CD4-positive, alpha-beta T cell treated with Interleukin-6 at 100 ng/mL for 8 hours (primary cell): ENCODE results near the gene FRMPD1.
A peak's percentile ranks its signal among the peaks of the same experiment; 100 is the strongest.
"Not testable (repeated sequence)": the region's sequence is repeated elsewhere in the genome, so short reads cannot be mapped to it uniquely, and the experiment has no call there.

Experiments used
- DNase-seq: peaks from one replicate; pipeline ENCODE4 v3.0.0-alpha.2; 2020; ENCODE audit warnings: mixed read lengths, low spot score

FRMPD1 gene

GRCh38 chr9:37732952-37733351 is 82.2 kb downstream of the FRMPD1 start:
- no peak for DNase-seq

- DNase-seq: no peak
These were observed 88.5 kb downstream of the FRMPD1 start for GRCh38 chr9:37739222-37739621.

- no peak for DNase-seq
These were observed 89.4 kb downstream of the FRMPD1 start for GRCh38 chr9:37740128-37740527.

GRCh38 chr9:37740631-37741328 is 90.0 kb downstream of the FRMPD1 start:
- no peak for DNase-seq

GRCh38 chr9:37745970-37746369 is 95.2 kb downstream of the FRMPD1 start:
- DNase-seq: no peak

GRCh38 chr9:37746448-37747270 is 95.9 kb downstream of the FRMPD1 start:
- DNase-seq: no peak

- DNase-seq: peak; percentile 56
These were observed 96.6 kb downstream of the FRMPD1 start for GRCh38 chr9:37747271-37747753.

GRCh38 chr9:37749129-37749528 is 98.4 kb downstream of the FRMPD1 start:
- DNase-seq: no peak

GRCh38 chr9:37751186-37751585 is 100.4 kb downstream of the FRMPD1 start:
- DNase-seq: no peak

- DNase-seq: not testable (repeated sequence)
These were observed 101.0 kb downstream of the FRMPD1 start for GRCh38 chr9:37751704-37752103.

- not testable (repeated sequence) for DNase-seq
These were observed 101.4 kb downstream of the FRMPD1 start for GRCh38 chr9:37752112-37752511.

GRCh38 chr9:37752642-37753488 is 102.1 kb downstream of the FRMPD1 start:
- no peak for DNase-seq

GRCh38 chr9:37753489-37754190 is 102.9 kb downstream of the FRMPD1 start, which contains the start of gene TRMT10B:
Gene TRMT10B, plus strand, starts transcription at chr9:37753805. Its CDS starts 8,127 bp downstream, at chr9:37761932.
- peak; percentile 70 for DNase-seq

GRCh38 chr9:37758747-37759146 is 108.0 kb downstream of the FRMPD1 start:
- DNase-seq: no peak

- DNase-seq: no peak
These were observed 109.8 kb downstream of the FRMPD1 start for GRCh38 chr9:37760416-37761161.

GRCh38 chr9:37761511-37761910 is 110.8 kb downstream of the FRMPD1 start:
- DNase-seq: no peak

GRCh38 chr9:37765263-37765662 is 114.5 kb downstream of the FRMPD1 start:
- not testable (repeated sequence) for DNase-seq

GRCh38 chr9:37769306-37769705 is 118.6 kb downstream of the FRMPD1 start:
- no peak for DNase-seq

- DNase-seq: no peak
These were observed 119.2 kb downstream of the FRMPD1 start for GRCh38 chr9:37769995-37770394.

GRCh38 chr9:37775216-37775919 is 124.6 kb downstream of the FRMPD1 start:
- DNase-seq: no peak
